GM21528 (cell line): ENCODE data around the gene LCP2.
A peak's percentile ranks its signal among the peaks of the same experiment; 100 is the strongest.

Experiments
- ATAC-seq: cut with Tn5 transposase; IDR thresholded peaks from one replicate; pipeline ENCODE4 v1.9.1; 2021; ENCODE audit warnings: mild to moderate bottlenecking, moderate library complexity; ENCODE audit not compliant: unreplicated experiment, low FRiP score

Gene LCP2

DNA sequence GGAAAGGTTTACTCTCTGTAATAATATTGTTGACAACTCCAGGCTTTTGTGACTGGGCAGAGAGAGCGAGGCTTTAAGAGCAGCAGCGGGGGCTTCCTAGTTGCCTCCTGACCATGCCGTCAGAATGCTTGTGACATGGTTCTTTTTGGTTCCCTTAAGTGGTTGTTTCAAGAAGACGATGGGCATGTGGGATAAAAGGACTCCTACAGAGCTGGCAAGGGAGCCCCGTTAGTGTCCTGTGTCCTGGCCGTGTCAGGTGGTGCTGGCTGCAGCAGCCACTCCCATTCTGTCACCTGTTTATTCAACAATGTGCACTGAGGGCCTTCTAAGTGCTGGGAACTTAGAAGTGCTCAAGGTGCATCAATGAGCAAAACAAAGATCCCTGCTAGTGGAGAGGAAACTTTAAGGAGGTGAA, 19.7 kb downstream of the LCP2 start:
- ATAC-seq: no peak

DNA sequence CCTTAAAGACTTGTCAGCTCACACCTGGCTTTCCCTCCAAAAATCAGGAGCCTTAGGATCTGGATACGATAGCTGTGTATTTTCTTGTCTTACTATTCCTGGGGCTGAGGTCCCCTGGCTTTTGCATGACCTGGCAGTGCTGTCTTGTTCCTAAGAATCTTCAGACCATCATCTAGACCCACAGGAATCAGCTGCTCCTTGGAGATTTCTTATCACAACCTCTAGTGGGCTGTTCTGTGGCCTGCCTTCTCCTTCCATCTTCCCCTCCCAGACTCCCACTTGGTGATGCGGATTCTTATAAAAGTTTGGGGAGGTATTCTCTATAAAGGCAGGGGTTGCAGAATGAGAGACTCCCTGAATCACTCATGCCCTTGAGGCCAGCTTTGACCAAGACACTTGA, 21.4 kb downstream of the LCP2 start:
- ATAC-seq: no peak

DNA sequence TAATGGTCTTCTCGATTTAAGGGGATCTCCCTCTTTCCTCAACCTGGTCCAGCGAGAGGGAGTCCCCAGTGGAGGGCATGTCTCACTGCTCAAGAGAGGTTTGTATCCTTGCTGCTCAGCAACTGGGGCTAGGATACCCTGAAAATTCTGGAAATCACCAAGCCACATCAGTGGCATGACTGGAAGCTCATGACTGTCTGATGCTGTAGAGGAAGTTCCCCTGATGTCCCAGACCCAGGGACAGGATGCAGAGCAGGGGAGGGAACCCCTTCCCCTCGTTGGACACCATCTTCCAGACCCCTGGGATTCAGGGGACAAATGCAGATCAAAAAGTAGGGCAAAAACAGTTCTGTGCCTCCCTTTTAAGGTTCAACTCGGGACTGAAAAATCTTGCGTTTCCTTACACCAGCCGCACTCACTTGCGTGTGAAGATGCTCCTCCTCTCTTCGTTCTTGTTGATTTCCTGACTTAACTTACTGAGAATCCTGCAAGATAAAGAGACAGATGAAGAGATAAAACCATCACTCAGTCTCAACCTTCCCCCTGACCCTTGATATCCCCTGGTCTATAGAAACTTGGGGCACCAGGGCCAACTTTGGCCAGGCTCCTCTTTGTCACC, 22.1 kb downstream of the LCP2 start:
- ATAC-seq: no peak

DNA sequence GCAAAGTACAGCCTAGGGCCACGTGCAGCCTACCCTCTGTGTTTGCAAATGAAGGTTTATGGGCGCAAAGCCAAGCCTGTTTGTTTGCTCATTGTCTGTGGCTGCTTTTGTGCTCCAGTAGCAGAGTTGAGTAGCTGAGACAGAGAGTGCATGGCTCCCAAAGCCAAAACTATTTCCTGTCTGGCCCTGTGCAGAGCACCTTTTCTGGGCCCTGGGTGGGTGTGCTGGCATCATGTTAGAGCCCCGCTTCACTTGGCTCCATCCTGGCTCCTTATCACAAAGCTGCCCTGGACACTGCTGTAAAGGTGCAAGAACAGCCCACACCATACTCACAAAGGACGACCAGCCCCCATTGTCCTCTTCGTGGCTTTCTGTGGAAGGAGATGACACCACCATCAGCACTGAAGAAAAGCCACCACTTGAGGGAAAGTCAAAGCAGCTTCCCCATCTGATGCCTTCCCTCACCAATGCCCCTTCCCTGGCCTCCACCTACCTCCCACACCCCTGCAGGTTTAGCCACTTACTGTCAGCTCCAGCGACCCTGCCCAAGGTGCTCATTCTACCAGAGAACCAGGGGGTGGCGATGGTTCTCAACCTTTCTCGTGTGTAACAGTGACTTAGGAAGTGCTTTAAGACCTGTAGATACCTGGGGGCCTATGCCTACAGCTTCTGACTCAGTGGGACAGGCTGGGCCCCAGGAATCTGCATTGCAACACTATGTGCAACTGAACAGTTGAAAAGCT, 23.4 kb downstream of the LCP2 start:
- no peak for ATAC-seq

DNA sequence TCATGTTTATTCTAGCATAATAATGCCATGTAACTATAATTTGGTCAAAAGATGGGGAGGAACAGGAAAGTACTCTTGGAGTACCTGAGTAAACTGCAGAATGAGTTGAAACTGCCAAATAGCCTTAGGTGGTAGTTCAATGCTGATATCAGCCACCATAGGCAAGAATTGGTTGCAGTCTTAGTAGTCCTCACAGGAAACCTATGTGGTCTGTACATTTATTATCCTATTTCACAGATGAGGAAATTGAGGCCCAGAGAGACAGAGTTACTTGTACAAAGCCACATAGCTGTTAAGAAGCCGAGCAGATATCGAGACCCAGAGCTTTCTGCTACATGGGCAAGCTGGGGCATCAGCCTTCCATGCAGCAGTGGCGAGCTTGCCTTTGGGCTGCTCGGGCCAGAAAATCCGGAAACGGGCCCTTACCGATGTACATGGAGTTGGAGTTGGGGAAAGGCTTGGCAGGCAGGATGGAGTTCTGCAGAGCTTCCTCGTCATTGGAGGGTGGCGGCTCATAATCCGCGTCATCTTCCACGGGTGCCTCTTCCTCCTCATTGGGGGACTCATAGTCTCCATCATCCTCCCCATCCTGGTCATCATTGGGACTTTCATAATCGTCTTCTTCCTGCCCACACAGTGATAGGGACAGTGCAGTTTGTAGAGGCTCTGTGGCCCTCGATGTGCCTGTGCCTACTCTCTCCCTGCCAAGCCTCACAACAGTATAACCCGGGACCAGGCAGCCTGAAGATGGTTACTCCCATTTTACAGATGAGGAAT, 27.1 kb downstream of the LCP2 start:
- ATAC-seq: no peak

DNA sequence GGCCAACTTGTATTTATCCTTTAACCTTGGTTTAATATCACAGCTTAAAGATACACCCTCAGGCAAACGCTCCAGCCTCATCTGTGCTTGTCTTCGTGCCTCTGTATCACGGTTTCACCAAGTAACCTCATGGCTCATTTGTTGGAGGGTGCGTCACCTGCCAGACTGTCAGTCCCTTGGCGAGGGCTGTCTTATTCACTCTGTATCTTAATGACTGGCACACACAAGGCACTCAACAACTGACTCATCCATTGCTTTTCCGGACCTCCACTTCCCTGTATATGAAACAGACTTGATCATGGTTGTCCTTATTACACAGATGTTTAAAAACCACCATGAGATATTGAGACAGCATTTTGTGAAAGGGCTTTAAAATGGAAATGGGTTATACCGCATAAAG, 28.0 kb downstream of the LCP2 start:
- ATAC-seq: no peak

DNA sequence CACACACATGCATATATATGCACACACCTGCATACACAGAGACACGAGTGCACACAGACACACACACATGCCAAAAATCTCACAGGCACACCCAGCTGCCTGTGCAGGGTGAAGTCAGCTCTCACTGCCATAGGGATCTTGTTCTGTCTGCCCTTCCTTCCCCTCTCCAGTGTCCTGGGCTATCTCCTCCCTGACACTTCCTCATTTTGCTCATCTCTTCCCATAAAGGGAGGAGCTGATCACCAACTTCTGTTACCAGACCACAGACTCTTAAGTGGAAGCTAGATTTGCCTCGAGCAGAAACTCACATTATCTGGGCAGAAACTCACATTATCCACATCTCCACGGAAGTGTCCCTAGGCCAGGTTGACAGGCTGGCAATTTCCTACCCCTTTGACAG, 28.7 kb downstream of the LCP2 start:
- ATAC-seq: no peak

DNA sequence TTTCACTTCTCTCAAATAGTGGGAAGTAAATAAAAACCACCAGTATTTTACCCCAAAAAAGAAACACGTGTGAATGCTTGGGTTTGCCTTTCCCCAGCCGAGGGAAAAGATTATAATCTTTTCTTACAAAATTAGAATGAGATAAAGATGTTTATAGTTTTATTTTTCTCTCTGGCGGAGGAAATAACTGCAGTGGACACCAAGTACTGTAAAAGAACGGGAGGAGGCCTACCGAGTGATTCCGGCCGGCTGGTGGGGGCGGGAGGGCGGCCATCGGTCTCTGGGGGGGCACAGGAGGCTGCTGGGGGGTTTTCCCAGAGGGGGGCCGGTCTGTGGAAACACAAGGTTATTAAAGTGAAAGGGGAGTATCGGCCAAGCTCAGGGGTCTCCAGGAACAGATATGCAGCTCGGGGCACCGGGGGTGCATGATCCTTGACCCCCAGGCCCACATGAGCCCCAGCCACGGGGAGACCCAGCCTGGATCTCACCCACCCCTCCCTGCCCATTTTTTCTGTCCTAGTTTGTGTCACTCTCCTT, 29.4 kb downstream of the LCP2 start:
- no peak for ATAC-seq

DNA sequence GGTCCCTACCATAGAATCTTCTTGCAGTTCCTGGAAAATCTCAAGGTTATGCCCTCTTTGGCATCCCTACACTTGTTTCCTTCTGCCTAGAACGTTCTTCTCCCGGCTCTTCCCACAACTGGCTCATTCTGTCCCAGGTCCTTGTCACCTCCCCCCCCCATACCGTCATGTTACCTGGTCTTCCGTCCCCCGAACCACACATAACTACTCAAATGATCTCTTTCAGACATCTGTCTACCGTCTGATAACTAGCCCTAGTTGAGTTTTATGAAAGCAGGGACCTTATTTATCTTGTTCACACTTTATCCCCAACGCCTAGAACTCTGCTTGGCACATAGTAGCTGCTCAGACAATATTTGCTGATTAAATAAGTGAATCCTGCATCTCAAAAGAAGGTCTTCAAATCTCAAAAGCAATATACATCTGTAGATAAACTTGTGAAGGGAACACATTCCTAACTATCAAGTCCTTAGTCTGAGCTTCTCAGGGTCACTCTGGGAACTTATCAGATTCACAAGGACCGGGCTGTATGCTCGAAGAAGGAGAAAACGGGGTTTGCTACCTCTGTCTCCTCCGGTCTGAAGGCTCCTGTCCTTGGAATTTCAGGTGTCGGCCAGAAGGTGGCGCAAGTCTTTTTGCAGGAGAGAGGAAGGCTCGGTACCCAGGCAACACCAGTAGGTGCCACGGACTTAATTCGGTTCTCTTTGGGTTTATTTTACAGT, 30.0 kb downstream of the LCP2 start:
- peak; percentile 78 for ATAC-seq

DNA sequence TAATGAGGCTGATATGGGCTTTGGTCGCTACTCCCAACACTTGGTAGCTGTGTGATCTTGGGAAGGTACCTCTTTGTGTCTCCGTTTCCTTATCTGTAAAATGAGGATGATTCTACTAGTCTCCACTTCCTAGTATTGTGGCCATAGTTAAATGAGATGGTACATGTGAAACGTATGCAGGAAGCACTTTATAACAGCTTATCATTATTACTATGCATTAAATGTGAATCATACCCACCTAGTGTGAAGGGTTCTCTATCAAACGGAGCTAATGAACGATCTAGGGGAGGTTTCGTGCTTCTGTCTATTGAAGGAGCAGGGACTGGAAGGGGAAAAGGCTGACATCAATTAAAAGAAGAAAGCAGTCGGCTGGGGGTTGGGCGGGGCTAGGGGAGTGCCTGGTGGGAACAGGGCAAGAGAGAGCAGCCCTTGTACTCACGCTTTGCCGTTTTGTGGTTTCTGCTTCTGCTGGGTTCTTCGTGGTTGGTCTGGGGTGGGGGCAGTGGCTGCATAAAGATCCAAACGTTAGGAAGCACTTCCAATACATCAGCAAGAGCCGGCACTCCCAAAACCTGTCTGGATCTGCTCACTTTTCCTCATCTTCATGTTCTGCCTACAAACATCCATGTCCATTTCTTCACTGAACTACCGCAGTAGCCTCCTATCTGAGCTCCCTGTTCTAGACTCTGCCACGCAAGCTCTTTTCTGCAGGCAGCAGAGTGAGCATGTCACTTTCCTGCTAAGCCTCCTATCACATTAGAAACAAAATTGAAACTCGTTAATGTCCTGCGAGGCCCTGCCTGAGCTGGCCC, 30.8 kb downstream of the LCP2 start:
- no peak for ATAC-seq

DNA sequence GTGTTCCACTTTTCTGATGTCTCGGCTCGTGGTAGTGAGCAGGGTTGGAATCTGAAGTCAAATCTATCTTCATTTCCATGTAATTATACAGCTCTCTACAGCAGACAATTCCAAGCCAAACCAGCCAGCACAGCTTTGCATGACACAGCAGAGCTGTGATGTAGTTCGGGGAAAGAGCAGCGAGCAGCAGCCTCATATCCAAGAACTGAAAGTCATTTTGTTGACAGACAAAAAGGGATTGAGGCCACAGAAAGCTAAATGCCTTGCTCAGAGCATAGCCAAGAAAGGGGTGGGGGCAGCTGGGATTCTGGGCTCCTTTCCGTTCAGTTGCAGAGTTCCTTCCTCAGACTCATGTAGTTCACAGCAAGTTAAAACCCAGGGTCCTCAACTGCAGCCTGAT, 32.1 kb downstream of the LCP2 start:
- ATAC-seq: no peak

DNA sequence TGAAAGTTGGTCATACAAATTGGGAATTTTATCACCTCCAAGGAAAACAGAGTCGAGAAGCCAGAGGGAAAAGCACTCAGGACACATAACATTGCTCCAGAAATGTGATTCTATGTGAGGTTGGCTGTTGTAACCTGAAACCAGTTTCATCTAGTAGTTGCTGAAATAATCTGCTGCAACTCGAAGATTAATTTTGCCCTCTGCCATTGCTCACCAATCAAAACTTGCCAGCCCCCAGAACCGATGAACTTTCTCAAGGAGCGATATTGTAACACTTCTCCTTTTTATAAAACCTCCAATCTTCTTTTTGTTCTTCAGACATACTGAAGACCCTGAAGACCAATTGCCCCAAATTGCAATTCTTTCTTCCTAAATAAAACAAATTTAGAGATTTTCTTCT, 33.7 kb downstream of the LCP2 start:
- ATAC-seq: no peak

DNA sequence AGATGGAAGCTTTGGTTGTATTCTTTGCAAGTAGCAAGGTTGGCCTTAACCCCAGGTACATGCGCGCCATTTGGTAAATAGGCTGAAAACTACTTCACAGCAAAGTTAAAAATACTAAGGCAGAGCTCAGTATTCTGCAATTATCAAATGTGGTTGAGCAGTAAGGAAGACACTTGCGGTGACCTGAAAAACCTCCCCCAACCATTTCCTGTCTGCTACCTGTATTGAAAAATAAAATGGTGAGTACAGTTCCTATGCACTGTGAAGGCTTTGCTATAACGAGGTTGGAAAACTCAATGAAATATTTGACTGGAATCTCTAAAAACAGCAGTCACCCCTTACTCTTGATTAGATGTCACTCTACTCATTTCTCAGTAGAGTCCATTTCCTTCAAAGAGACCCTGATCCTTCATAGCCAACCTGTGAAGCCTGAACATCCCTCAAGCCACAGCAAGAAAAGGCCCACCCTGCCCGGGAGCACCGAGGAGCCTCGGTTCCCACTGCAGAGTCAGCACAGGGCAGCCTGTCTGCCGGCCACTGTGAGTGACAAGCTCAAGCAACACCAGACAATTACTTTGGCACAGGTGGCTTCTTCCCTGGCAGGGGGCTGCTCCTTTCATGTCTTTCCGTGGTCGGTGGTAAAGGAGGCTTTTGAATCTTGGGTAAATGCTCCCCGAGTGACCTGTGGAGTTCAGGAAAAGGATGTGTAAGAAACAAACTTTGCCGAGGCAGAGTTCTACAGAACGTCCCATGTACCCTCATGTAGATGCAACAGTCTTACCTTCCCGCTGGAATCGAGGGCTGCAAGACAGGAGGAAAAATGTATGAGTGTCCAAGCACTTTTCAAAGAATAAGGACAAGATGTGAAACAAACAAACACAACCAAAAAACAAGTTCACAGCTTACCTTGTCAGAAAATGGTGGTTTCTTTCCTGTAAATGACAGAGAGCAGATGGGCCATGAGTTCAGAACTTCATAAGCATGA, 35.2 kb downstream of the LCP2 start:
- ATAC-seq: no peak

DNA sequence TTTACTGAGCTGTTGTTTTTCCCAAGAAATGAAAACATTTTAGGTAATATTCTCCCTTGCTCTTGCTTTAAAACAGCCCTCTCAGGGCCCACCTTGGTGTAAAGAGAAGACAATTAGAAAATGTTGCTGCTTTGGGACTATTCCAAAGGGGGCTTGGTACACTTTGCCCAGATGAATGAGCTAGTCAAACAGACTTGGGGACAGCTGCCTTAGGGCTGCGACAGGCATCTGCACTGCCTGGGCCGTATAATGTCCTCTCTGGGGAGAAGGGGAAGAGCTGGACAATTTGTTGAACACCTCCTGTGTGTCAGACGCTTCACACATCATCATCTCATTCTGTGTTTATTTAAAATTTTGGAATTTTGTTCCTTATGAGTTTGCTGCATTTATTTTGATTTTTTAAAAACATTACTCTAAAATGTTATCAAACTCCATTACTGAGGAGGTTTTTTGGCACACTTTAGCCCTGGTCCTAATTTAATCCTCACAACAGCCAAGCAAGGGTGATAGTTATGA, 36.0 kb downstream of the LCP2 start:
- no peak for ATAC-seq

DNA sequence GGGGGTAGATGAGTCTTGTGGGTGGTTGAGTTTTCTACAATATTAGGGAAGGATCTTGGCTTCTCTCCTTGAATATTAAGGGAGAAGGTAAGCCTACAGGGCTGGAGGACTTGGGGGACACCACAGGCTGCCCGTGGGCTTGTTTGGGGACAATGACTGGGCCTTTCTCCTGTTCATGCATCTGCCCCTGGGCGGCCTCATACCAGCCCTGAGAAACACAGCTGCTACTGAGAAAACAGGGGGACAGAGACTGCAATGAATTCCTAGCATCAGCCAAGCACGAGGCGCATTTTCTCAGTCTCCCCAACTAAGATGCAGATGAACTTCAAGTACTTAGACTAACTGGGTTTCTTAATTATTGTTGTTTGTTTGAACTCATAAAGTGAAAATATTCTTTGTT, 40.2 kb downstream of the LCP2 start:
- ATAC-seq: no peak

DNA sequence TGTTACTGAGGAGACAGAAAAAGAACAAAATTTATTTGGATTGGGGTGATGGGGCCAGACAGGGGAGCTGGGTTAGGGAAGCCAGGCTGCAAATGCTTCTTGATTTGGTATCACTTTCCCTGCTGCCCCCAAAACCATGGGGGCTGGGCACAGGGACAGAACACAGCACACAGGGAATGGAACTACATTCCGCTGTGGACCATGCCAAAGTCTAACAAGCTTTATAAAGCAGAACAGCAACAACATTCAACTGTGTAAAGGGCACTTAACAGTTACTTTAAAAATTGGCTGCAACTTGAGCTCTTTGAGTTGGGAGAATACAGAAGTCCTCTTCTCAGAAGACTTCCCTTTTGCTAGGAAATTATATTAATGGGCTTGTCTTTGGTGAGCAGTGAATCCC, 41.0 kb downstream of the LCP2 start:
- ATAC-seq: no peak

DNA sequence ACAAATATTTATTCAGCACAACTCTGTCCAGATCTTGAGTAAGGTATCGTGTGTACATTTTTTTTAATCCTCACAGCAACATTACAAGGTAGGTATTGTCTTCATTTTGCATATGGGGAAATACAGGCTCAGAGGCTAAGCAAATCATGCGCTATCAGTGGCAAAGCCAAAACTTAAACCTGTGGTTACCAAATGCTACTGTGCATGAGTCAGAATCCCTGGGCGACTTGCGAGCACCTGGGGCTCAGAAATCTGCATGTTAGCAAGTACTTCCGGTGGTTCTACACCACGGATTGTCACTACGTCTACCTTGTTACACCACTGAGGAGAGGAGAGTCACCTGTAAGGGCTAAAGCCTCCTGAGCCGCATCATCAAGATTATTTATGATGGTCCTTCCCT, 43.5 kb downstream of the LCP2 start:
- peak; percentile 95 for ATAC-seq

DNA sequence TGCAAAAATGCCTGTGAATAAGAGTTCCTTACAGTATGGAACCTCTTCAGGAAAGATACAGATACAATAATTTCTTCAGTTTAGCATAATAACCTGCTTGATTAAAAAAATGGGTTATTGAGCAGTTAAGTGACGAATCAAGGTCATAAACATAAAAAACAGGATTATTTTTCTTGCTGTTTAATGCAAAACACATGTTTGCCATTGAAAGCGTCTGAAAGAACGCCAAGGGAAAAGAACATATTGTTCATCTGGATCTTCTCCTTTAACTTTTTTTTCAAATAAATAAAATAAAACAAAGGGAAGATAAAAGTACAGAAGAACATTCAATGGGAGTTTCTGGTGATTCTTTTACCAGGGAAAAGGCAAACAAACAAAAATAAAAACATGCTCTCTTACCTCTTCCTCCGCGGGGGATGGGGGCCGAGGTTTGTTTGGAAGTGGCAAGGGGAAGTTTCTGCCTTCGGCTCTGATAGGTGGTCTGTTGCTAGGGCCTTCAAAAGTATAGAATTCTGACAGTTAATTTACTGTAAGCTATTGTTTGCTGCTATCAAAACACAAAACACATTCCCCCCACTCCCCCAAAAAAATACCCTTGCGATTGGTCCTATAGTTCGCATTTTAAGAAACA, 44.7 kb downstream of the LCP2 start:
- ATAC-seq: no peak
